Central memory CD8-positive, alpha-beta T cell (primary cell): ENCODE data around the gene BICD1.
"Not testable (repeated sequence)": the region's sequence is repeated elsewhere in the genome, so short reads cannot be mapped to it uniquely, and the experiment has no call there.

ENCODE experiments used
- ATAC-seq: fragments of 150-1000 bp; cut with Tn5 transposase; replicated peaks from 2 replicates; pipeline ENCODE4 v1.10.0; 2022; ENCODE audit warnings: mild to moderate bottlenecking, moderate FRiP score, moderate number of reproducible peaks; ENCODE audit not compliant: poor library complexity, severe bottlenecking; ENCODE audit errors: extremely low read depth
- DNase-seq, 2 donors: peaks; one replicate each; pipeline ENCODE4 v3.0.0; 2021; ENCODE audit warnings: low spot score in 2 of 2
- H3K27ac Mint-ChIP-seq: one replicate; pipeline ENCODE4 v1.8.0; 2022; ENCODE audit warnings: low read depth, mild to moderate bottlenecking, moderate library complexity, mixed read lengths
- H3K27me3 Mint-ChIP-seq: one replicate; pipeline ENCODE4 v1.8.0; 2022; ENCODE audit warnings: mixed read lengths
- H3K36me3 Mint-ChIP-seq: one replicate; pipeline ENCODE4 v1.8.0; 2022; ENCODE audit warnings: mild to moderate bottlenecking, moderate library complexity, mixed read lengths; ENCODE audit not compliant: insufficient read depth
- H3K4me1 Mint-ChIP-seq: one replicate; pipeline ENCODE4 v1.8.0; 2022; ENCODE audit warnings: mixed read lengths
- H3K4me3 Mint-ChIP-seq: one replicate; pipeline ENCODE4 v1.8.0; 2022; ENCODE audit warnings: mild to moderate bottlenecking, moderate library complexity, mixed read lengths
- H3K9me3 Mint-ChIP-seq: one replicate; pipeline ENCODE4 v1.8.0; 2022; ENCODE audit warnings: mixed read lengths

The BICD1 gene

DNA sequence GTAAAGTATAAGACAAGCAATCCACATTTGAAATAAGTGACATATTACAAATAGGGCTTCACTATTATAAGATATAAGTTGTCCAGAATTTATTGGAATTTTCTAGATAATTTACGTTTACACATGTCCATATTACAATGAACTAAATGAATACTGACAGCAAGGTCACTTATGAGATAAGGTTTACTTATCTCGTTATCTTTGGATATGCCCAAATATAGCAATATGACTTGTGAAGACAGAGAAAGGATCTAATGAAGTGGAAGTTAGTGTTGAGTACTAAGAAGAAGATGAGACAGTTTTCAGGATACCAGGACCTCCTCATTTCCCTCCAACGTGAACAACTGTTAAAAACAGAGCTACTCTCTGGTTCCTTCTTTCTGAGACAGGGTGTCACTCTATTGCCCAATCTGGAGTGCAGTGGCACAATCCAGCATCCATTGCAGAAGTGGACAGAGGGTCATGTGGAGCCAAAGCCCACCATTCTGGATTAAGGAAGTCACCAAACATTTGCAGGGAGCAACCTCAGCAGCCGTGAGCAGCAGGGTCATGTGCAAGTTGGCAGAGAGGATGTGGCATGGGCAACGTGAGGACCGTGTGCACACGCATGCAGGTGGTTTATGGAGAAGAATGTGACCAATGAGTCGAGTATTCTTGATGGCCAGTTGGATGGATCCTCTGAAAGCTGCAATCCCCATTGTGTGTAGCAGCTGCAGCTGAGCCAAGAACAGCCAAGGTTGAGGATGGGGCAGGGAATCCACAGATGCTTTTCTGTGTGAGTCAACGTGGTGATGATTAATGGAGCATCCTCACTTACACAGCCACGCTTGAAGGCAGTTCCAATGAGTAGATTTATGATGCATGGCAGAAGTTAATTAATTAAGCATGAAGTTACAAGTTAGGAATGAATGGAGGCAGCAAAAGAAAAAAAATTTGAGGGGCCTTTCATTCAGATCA, 111.0 kb downstream of the BICD1 start:
- Mint-ChIP-seq H3K27ac (no peak overlapping the region), H3K4me1 (no peaks in the 10 kb centered on the region), H3K36me3 (peaks cover 4% of the 10 kb centered on the region), H3K4me3 (no peak overlapping the region), H3K9me3 (no peaks in the 10 kb centered on the region), H3K27me3 (no peaks in the 10 kb centered on the region)
- DNase-seq = no peak
- no peak for ATAC-seq

DNA sequence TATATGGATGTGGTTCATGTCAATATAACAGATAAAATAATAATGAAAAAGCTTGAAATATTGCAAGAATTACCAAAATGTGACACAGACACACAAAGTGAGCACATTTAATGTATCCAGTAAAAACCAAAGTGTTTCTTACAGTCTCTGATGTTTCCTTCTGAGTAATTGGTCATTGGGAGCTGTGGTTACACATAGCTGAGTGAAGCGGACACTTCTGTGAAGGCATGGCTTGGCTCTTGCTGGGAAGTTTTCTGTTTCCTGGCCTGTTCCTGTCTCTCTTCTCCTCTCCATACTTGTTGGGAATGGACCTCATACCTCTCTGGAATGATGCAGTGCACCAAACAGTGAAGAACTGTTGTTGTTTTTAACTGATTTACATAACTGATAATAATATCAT, 117.3 kb downstream of the BICD1 start:
- H3K27me3 Mint-ChIP-seq = no peaks in the 10 kb centered on the region
- no peaks in the 10 kb centered on the region for H3K4me1 Mint-ChIP-seq
- no peak overlapping the region for H3K4me3 Mint-ChIP-seq
- H3K9me3 Mint-ChIP-seq = no peaks in the 10 kb centered on the region
- no peak for ATAC-seq
- H3K27ac Mint-ChIP-seq = no peak overlapping the region
- no peaks in the 10 kb centered on the region for H3K36me3 Mint-ChIP-seq
- DNase-seq = no peak

DNA sequence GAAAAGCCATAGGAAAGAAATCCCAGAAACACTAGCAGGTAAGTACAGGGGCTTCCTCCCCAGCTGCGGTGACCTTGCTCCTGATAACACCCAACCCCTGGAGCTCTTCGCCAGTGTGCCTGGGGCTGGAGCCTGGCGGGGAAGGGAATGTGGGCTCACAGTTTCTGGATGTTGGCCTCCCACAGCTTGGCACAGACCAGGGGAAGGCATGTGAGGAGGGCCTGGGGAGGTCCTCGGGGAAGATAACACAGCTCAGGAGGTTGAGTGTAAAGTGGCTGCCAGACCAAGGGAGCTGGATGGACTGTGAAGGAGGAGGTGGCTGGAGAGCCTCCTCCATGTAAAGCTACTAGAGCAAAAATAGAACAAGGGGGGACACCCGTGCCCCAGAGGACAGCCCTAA, 120.1 kb downstream of the BICD1 start:
- Mint-ChIP-seq H3K36me3 (no peaks in the 10 kb centered on the region), H3K27ac (no peak overlapping the region), H3K4me3 (no peak overlapping the region), H3K9me3 (no peaks in the 10 kb centered on the region), H3K4me1 (no peaks in the 10 kb centered on the region), H3K27me3 (no peaks in the 10 kb centered on the region)
- ATAC-seq = no peak
- DNase-seq = no peak

DNA sequence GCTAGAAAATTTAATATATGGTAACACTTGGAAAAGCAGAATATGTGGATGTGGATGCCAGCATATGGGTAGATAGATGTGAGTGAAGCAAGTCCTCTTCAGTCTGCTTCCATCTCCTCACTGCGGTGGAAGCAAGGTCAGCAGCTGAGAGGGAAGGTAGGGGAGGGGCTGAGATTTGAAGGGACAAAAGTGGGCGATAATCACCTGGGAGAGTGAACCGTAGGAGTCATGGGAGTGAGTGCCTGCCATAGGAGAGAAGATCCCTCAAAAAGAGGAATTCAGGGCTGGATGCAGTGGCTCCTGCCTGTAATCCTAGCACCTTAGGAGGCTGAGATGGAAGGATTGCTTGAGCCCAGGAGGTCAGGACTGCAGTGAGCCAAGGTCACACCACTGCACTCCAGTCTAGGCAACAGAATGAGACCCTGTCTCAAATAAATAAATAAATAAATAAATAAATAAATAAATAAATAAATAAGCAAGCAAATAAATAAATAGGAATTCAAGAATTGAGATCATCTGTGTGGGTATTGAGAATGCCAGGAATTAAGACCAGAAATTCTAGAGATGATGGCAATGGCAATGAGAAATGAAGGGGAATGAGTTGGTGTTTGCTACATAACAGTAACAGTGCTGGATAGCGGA, 123.4 kb downstream of the BICD1 start:
- H3K4me3 Mint-ChIP-seq = no peak overlapping the region
- no peaks in the 10 kb centered on the region for H3K4me1 Mint-ChIP-seq
- H3K27ac Mint-ChIP-seq = no peak overlapping the region
- no peaks in the 10 kb centered on the region for H3K9me3 Mint-ChIP-seq
- H3K27me3 Mint-ChIP-seq = no peaks in the 10 kb centered on the region
- DNase-seq (no peak), ATAC-seq (no peak)
- no peaks in the 10 kb centered on the region for H3K36me3 Mint-ChIP-seq

DNA sequence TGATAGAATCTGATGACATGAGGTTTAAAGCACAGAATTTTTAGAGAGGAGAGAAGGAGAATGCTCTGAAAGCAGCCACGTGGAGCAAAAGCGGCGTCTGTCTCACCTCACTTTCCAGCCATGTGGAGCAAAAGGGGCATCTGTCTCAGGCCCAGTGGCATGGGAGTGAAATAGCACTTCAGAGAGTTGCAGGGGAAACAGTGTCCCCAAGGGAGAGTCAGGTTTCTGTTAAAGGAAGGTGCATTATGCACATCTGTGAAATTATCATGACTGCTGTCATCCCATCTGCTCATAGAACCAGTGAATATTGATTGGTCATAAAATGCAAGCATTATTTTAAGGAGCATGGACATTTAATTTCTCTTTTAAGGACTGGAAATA, 124.0 kb downstream of the BICD1 start:
- no peak overlapping the region for H3K27ac Mint-ChIP-seq
- ATAC-seq = no peak
- no peaks in the 10 kb centered on the region for H3K27me3 Mint-ChIP-seq
- no peak for DNase-seq
- H3K36me3 Mint-ChIP-seq = no peaks in the 10 kb centered on the region
- H3K9me3 Mint-ChIP-seq = no peaks in the 10 kb centered on the region
- H3K4me3 Mint-ChIP-seq = no peak overlapping the region
- H3K4me1 Mint-ChIP-seq = no peaks in the 10 kb centered on the region

DNA sequence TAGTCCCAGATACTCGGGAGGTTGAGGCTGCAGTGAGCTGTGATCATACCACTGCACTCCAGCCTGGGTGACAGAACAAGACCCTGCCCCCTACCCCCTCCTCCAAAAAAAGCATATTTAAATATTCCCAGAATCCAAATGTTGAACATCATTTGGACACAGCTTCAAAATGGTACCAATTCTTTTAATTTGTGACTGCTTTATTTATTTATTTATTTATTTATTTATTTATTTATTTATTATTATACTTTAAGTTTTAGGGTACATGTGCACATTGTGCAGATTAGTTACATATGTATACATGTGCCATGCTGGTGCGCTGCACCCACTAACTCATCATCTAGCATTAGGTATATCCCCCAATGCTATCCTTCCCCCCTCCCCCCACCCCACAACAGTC, 124.7 kb downstream of the BICD1 start:
- not testable (repeated sequence) for DNase-seq, H3K9me3 Mint-ChIP-seq, H3K36me3 Mint-ChIP-seq, ATAC-seq, H3K4me1 Mint-ChIP-seq, H3K4me3 Mint-ChIP-seq, H3K27ac Mint-ChIP-seq, H3K27me3 Mint-ChIP-seq

DNA sequence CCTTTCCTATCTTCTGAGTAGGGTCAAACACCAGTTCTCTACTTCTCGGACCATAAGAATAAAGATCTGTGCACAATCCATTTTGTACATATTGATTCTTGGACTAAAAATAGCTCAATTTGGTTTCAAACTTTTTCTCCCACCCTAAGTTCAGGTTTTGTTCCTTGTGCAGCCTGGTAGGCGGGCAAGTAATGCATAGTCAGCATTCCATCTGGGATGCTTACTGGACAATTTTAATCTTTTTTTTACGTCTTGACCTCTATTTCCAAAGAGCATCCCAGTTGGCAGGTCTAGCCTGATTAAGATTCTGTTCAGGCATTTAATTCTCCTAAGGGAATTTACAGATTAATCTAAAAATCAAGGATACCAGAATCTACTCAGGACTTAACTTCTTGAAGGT, 126.9 kb downstream of the BICD1 start:
- H3K9me3 Mint-ChIP-seq = no peaks in the 10 kb centered on the region
- no peaks in the 10 kb centered on the region for H3K4me1 Mint-ChIP-seq
- H3K27me3 Mint-ChIP-seq = no peaks in the 10 kb centered on the region
- no peak for ATAC-seq
- DNase-seq = no peak
- no peak overlapping the region for H3K4me3 Mint-ChIP-seq
- H3K36me3 Mint-ChIP-seq = no peaks in the 10 kb centered on the region
- no peak overlapping the region for H3K27ac Mint-ChIP-seq

DNA sequence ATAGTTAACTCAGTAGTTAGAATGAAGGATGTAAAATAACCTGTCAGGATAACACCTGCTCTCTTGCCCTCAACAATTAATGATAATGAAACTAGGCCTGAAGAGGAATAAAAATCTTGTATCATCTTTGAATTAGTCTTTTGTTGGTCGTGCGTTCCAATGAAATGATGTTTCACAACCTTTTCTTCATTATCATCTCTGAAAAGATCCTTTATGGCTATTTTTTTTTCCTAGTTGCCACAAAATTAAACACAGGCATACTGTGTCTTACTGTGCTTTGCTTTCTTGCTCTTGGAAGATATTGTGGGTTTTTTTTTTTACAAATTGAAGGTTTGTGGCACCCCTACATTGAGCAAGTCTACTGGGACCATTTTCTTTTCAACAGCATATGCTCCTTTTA, 128.6 kb downstream of the BICD1 start:
- Mint-ChIP-seq H3K36me3 (no peaks in the 10 kb centered on the region), H3K4me1 (no peaks in the 10 kb centered on the region), H3K4me3 (no peak overlapping the region), H3K9me3 (no peaks in the 10 kb centered on the region), H3K27ac (no peak overlapping the region), H3K27me3 (no peaks in the 10 kb centered on the region)
- ATAC-seq = no peak
- no peak for DNase-seq

DNA sequence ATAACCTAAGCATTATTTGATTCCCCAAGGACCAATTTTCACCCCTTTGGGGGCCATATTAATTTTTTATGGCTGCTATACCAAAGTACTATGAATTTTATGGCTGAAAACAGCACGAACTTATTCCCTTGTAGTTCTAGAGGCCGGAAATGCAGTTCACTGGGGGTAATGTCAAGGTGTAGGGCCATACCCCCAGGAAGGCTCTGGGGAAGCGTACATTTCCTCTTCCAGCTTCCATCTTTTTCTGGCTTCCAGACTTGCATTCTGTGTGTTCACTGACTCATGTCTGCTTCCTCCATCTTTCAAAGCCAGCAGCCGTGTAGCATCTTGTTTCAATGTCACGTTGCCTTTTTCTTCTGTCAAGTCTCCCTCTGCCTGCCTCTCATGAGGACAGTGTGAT, 133.5 kb downstream of the BICD1 start:
- Mint-ChIP-seq H3K27me3 (no peaks in the 10 kb centered on the region), H3K36me3 (peaks cover 1% of the 10 kb centered on the region), H3K4me1 (no peaks in the 10 kb centered on the region), H3K4me3 (no peak overlapping the region), H3K27ac (no peak overlapping the region), H3K9me3 (no peaks in the 10 kb centered on the region)
- ATAC-seq (no peak), DNase-seq (no peak)

DNA sequence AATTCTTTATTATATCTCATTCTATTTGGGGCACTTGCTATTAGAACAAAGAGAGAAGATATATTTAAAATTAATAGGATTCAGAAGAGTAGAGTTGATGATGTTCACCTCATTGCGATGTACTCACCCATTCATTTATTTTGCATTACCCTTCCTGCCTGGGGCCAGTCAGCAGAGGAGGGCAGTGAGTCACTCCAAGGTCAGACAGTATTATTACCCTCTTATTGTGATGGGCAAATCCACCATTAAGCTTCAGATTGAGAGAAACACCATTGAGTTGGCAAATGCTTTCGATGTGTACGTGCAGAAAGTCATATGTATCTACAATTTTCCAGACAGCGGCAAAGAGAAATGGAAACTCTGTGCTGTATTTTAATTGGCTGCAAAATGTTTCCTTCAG, 134.2 kb downstream of the BICD1 start:
- ATAC-seq = no peak
- H3K27me3 Mint-ChIP-seq = no peaks in the 10 kb centered on the region
- no peaks in the 10 kb centered on the region for H3K9me3 Mint-ChIP-seq
- no peak overlapping the region for H3K4me3 Mint-ChIP-seq
- DNase-seq = no peak
- no peak overlapping the region for H3K27ac Mint-ChIP-seq
- no peaks in the 10 kb centered on the region for H3K4me1 Mint-ChIP-seq
- H3K36me3 Mint-ChIP-seq = peaks cover 1% of the 10 kb centered on the region

DNA sequence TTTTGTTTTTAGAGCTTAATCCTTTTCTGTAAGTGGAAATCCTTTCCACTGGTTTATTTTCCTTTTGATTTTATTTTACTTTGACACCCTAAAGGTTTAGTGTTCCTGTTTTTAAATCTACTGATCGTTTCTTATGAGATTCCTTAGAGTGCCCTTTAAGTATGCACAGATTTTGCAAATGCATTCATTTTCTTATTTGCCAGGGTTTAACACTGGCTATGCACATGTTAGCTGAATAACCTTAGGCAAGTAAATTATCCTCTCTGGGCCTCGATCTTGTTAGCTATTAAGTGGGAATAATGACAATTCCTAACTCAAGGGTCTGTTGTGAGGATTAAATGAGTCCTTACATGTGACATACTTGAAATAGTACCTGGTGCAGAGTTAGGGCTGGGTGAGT, 136.0 kb downstream of the BICD1 start:
- Mint-ChIP-seq H3K36me3 (peaks cover 1% of the 10 kb centered on the region), H3K27ac (no peak overlapping the region), H3K9me3 (no peaks in the 10 kb centered on the region), H3K4me3 (no peak overlapping the region), H3K4me1 (no peaks in the 10 kb centered on the region), H3K27me3 (no peaks in the 10 kb centered on the region)
- DNase-seq (no peak), ATAC-seq (no peak)

DNA sequence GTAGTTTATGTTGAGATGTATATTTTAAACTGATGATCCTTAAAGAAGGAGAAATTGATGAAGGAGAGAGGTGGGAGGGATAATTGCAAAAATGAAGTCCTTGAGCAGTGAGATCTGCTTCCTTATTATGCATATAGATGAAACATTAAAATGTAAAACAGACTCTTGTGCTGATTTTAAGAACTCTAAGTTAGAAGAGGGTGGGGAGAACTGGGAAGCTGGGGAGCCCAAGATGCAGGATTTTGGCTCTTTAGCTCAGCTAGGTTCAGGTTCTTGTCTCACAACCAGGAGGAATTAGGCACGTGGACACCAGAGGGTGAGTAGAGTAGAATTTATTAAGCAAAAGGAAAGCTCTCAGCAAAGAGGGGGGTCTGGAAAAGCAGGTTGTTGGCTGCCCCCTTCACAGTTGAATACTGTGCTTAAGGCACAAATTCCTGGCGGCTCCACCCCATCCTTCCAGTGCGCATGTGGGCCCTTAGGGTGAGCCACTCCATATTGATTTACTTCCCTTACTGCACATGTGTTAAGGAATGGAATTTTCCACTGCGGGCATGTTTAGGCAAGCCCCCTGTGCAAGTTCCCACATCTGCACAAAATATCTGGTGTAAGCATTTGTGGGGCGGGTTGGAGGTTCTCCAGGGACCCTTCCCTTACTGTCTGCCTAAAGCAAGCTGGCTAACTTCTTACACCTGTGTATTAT, 141.9 kb downstream of the BICD1 start:
- H3K27me3 Mint-ChIP-seq = no peaks in the 10 kb centered on the region
- no peak overlapping the region for H3K4me3 Mint-ChIP-seq
- H3K36me3 Mint-ChIP-seq = no peaks in the 10 kb centered on the region
- no peaks in the 10 kb centered on the region for H3K4me1 Mint-ChIP-seq
- DNase-seq (no peak), ATAC-seq (no peak)
- no peaks in the 10 kb centered on the region for H3K9me3 Mint-ChIP-seq
- no peak overlapping the region for H3K27ac Mint-ChIP-seq

DNA sequence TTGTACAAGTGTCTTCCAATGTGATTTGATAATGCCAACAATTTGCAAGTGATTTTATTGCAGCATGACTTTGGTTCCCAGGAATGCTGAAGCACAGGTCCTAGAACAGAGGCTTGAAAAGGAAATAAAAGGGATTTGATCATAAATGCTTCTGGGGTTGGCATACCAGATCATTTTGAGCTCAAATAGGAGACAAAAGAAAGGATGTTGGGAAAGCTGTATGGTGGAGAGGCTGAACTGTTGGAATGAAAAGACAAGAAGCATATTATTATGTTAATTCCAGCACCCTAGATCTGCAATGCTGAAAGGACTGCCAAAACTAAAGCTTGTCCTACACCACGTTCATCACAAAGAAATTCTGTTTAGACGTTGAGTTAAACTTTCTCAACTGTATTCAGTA, 143.1 kb downstream of the BICD1 start:
- H3K9me3 Mint-ChIP-seq = no peaks in the 10 kb centered on the region
- H3K27ac Mint-ChIP-seq = no peak overlapping the region
- no peak overlapping the region for H3K4me3 Mint-ChIP-seq
- ATAC-seq (no peak), DNase-seq (no peak)
- no peaks in the 10 kb centered on the region for H3K4me1 Mint-ChIP-seq
- H3K27me3 Mint-ChIP-seq = no peaks in the 10 kb centered on the region
- no peaks in the 10 kb centered on the region for H3K36me3 Mint-ChIP-seq
